ENCODE measurements around the gene MRC2. TPM values are rescaled to one million over a fixed set of nuclear protein-coding genes. Genes with fewer than 3 reads are reported as not detected.

The MRC2 gene
- polyA plus RNA-seq, 4 donors: 62.6 to 104 (median 78.0) TPM

GRCh38 chr17:62714016-62714777 is 86.7 kb downstream of the MRC2 start:
- no peak for DNase-seq (ENCODE audit: low read depth in 4 of 4, low spot score in 2 of 4)

GRCh38 chr17:62715882-62716390 is 88.5 kb downstream of the MRC2 start:
- no peak for DNase-seq (ENCODE audit: low read depth in 4 of 4, low spot score in 2 of 4)

- no peak for DNase-seq (ENCODE audit: low read depth in 4 of 4, low spot score in 2 of 4)
Measured at GRCh38 chr17:62716834-62717588, 89.5 kb downstream of the MRC2 start.

GRCh38 chr17:62717589-62717855 is 90.1 kb downstream of the MRC2 start:
- DNase-seq (ENCODE audit: low read depth in 4 of 4, low spot score in 2 of 4): no peak

- no peak for DNase-seq (ENCODE audit: low read depth in 4 of 4, low spot score in 2 of 4)
Measured at GRCh38 chr17:62717889-62718288, 90.4 kb downstream of the MRC2 start.

- no peak for DNase-seq (ENCODE audit: low read depth in 4 of 4, low spot score in 2 of 4)
Measured at GRCh38 chr17:62718429-62718828, 91.0 kb downstream of the MRC2 start.

- DNase-seq (ENCODE audit: low read depth in 4 of 4, low spot score in 2 of 4): no peak
Measured at GRCh38 chr17:62719586-62719985, 92.1 kb downstream of the MRC2 start.

- DNase-seq (ENCODE audit: low read depth in 4 of 4, low spot score in 2 of 4): no peak
Measured at GRCh38 chr17:62720126-62720850, 92.8 kb downstream of the MRC2 start.

GRCh38 chr17:62722625-62723024 is 95.2 kb downstream of the MRC2 start:
- DNase-seq (ENCODE audit: low read depth in 4 of 4, low spot score in 2 of 4): no peak

GRCh38 chr17:62723842-62724241 is 96.4 kb downstream of the MRC2 start:
- no peak for DNase-seq (ENCODE audit: low read depth in 4 of 4, low spot score in 2 of 4)

- DNase-seq (ENCODE audit: low read depth in 4 of 4, low spot score in 2 of 4): no peak
Measured at GRCh38 chr17:62724398-62725146, 97.1 kb downstream of the MRC2 start.

- DNase-seq (ENCODE audit: low read depth in 4 of 4, low spot score in 2 of 4): no peak
Measured at GRCh38 chr17:62725791-62726249, 98.3 kb downstream of the MRC2 start.

GRCh38 chr17:62727916-62728672 is 100.6 kb downstream of the MRC2 start:
- no peak for DNase-seq (ENCODE audit: low read depth in 4 of 4, low spot score in 2 of 4)

GRCh38 chr17:62732125-62732524 is 104.7 kb downstream of the MRC2 start:
- no peak for DNase-seq (ENCODE audit: low read depth in 4 of 4, low spot score in 2 of 4)

GRCh38 chr17:62735044-62735651 is 107.7 kb downstream of the MRC2 start:
- DNase-seq (ENCODE audit: low read depth in 4 of 4, low spot score in 2 of 4): no peak

GRCh38 chr17:62737513-62737912 is 110.0 kb downstream of the MRC2 start:
- DNase-seq (ENCODE audit: low read depth in 4 of 4, low spot score in 2 of 4): no peak

- no peak for DNase-seq (ENCODE audit: low read depth in 4 of 4, low spot score in 2 of 4)
Measured at GRCh38 chr17:62738281-62738680, 110.8 kb downstream of the MRC2 start.

GRCh38 chr17:62739645-62740388 is 112.3 kb downstream of the MRC2 start:
- DNase-seq (ENCODE audit: low read depth in 4 of 4, low spot score in 2 of 4): no peak

GRCh38 chr17:62741290-62741689 is 113.8 kb downstream of the MRC2 start:
- DNase-seq (ENCODE audit: low read depth in 4 of 4, low spot score in 2 of 4): no peak

All from left renal cortex interstitium (tissue), 4 donors.